Anterior cingulate cortex (tissue), 58 donors: ENCODE results near the gene NME7.

Experiments
- DNase-seq, 58 donors: peaks; one replicate each; lab custom pipeline; 2025; lab: John Stamatoyannopoulos, UW

Gene NME7

GRCh38 chr1:169099561-169099960 is 268.0 kb downstream of the NME7 start:
- DNase-seq = no peak

GRCh38 chr1:169098380-169098779 is 269.2 kb downstream of the NME7 start:
- DNase-seq = no peak

GRCh38 chr1:169094897-169095569 is 272.6 kb downstream of the NME7 start:
- DNase-seq = no peak

GRCh38 chr1:169092399-169092798 is 275.2 kb downstream of the NME7 start:
- no peak for DNase-seq

GRCh38 chr1:169091480-169091941 is 276.1 kb downstream of the NME7 start:
- DNase-seq = peak in 9 of 58 donors; percentile 20 to 50 (median 29)

GRCh38 chr1:169090900-169091311 is 276.7 kb downstream of the NME7 start:
- peak in 5 of 58 donors; percentile 18 to 38 (median 35) for DNase-seq

GRCh38 chr1:169090308-169090899 is 277.2 kb downstream of the NME7 start:
- DNase-seq = no peak

GRCh38 chr1:169089776-169090175 is 277.8 kb downstream of the NME7 start:
- peak in 1 of 58 donors; percentile 78 for DNase-seq

GRCh38 chr1:169087876-169088275 is 279.7 kb downstream of the NME7 start:
- DNase-seq = no peak

GRCh38 chr1:169086603-169087455 is 280.8 kb downstream of the NME7 start:
- peak in 5 of 58 donors; percentile 9 to 54 (median 29) for DNase-seq

GRCh38 chr1:169085911-169086310 is 281.7 kb downstream of the NME7 start:
- DNase-seq = no peak
